Erythroblast (primary cell): Measurements from ENCODE around the gene RORB.

Experiments
- GATA1 ChIP-seq: IDR thresholded peaks from 2 replicates; pipeline ENCODE4 v1.6.1; 2011; ENCODE audit warnings: low read depth, mild to moderate bottlenecking, control low read depth, low read length, moderate library complexity
- POLR2A ChIP-seq: IDR thresholded peaks from 2 replicates; pipeline ENCODE4 v1.6.1; 2011; ENCODE audit warnings: mild to moderate bottlenecking, low read length

- TF ChIP-seq POLR2A: no peak
- TF ChIP-seq GATA1: no peak
These were observed 17.4 kb upstream of the RORB start for GRCh38 chr9:74479711-74480110.
